Panc1 (cell line): ENCODE results near the gene DUOX1. TPM values are rescaled to one million over a fixed set of nuclear protein-coding genes. Genes with fewer than 3 reads are reported as not detected.

ENCODE experiments used
- ATAC-seq: fragments of 200-7000 bp; cut with Tn5 transposase; 2 replicates; pipeline ENCODE4 v1.9.1; 2020; ENCODE audit warnings: mild to moderate bottlenecking, moderate library complexity
- BruUV-seq: library from RNA; stranded (reverse); fragments of 400-500 nt; replicated peaks from 2 replicates; lab custom pipeline; 2021; lab: Mats Ljungman, UMichigan
- CTCF ChIA-PET: fragments of 300-600 bp; sonication (Branson Sonifier 250); formaldehyde crosslinking; loops from one replicate; lab custom pipeline; 2022; ENCODE audit warnings: antibody characterized with exemption; lab: Charles Lee
- POLR2A ChIA-PET: fragments of 300-600 bp; sonication (Branson Sonifier 250); formaldehyde crosslinking; loops from one replicate; lab custom pipeline; 2022; ENCODE audit warnings: antibody characterized with exemption; lab: Charles Lee
- DNase-seq: peaks from one replicate; pipeline ENCODE4 v3.0.0-alpha.2; 2010; ENCODE audit warnings: low read depth, low spot score
- H3K27ac ChIP-seq: 2 replicates; pipeline ENCODE4 v1.5.1; 2011; ENCODE audit warnings: mild to moderate bottlenecking, low read length, inconsistent platforms
- H3K27me3 ChIP-seq: fragments of 200-500 bp; sonication (Bioruptor generic); 2 replicates; pipeline ENCODE4 v1.6.0; 2014; ENCODE audit warnings: low read length, inconsistent platforms; ENCODE audit not compliant: control insufficient read depth, insufficient read depth
- H3K36me3 ChIP-seq: fragments of 200-500 bp; sonication (Bioruptor generic); 2 replicates; pipeline ENCODE4 v1.5.1; 2014; ENCODE audit warnings: inconsistent platforms, mild to moderate bottlenecking, low read length, moderate library complexity; ENCODE audit not compliant: control insufficient read depth, insufficient read depth
- H3K4me1 ChIP-seq: 2 replicates; pipeline ENCODE4 v1.5.1; 2011; ENCODE audit warnings: inconsistent platforms, mild to moderate bottlenecking, low read length, moderate library complexity; ENCODE audit not compliant: control insufficient read depth, insufficient read depth
- H3K4me3 ChIP-seq, 2 experiments: 2 replicates each; pipeline ENCODE4 v1.5.1; 2011 to 2012; ENCODE audit warnings: low read depth in 2 of 2, low read length in 2 of 2, mild to moderate bottlenecking in 2 of 2, inconsistent platforms in 1 of 2, moderate library complexity in 1 of 2
- H3K9me3 ChIP-seq: fragments of 200-500 bp; sonication (Bioruptor generic); 2 replicates; pipeline ENCODE4 v1.5.1; 2014; ENCODE audit warnings: low read depth, mild to moderate bottlenecking, inconsistent platforms, low read length, moderate library complexity; ENCODE audit not compliant: control insufficient read depth, insufficient read depth
- POLR2AphosphoS5 ChIP-seq: IDR thresholded peaks from 2 replicates; pipeline ENCODE4 v1.6.1; 2012; ENCODE audit warnings: mild to moderate bottlenecking, low read depth, low read length, moderate library complexity
- SIN3A ChIP-seq: IDR thresholded peaks from 2 replicates; pipeline ENCODE4 v1.6.1; 2012; ENCODE audit warnings: low read depth, mild to moderate bottlenecking, low read length, moderate library complexity, borderline replicate concordance; ENCODE audit not compliant: insufficient read depth
- TCF7L2 ChIP-seq: IDR thresholded peaks from 2 replicates; pipeline ENCODE4 v1.6.1; 2011; ENCODE audit warnings: mild to moderate bottlenecking, low read depth, low read length, inconsistent platforms
- in situ Hi-C: cut with HindIII; loops from 2 replicates; pipeline ENCODE4 v1.10.0; 2016; ENCODE audit warnings: low sequenced_read_pairs, low pct_unique_long_range_greater_than_20kb
- intact Hi-C: fragments of 100-400 bp; cut with micrococcal nuclease; formaldehyde crosslinking; loops from one replicate; pipeline ENCODE4 v1.10.0; 2022; ENCODE audit not compliant: unreplicated experiment
- total RNA-seq: library from RNA; stranded (reverse); gene quantifications from one replicate; pipeline ENCODE4 v1.2.1, GENCODE V29; 2021; ENCODE audit not compliant: unreplicated experiment
- TF ChIP-seq, protein P1 (sequence below), 2 experiments: IDR thresholded peaks; 2 replicates each; pipeline ENCODE4 v1.6.1; 2011 to 2012; ENCODE audit warnings: low read depth in 2 of 2, control low read depth in 1 of 2, low read length in 1 of 2, mild to moderate bottlenecking in 1 of 2, moderate library complexity in 1 of 2; ENCODE audit not compliant: insufficient read depth in 1 of 2
- TF ChIP-seq, protein P2 (sequence below): fragments of 450-650 bp; IDR thresholded peaks from 2 replicates; pipeline ENCODE4 v1.5.1; 2017; ENCODE audit warnings: mild to moderate bottlenecking

The DUOX1 gene
- total RNA-seq, 1 experiment from 2014 or later: 0.31 TPM

DNA sequence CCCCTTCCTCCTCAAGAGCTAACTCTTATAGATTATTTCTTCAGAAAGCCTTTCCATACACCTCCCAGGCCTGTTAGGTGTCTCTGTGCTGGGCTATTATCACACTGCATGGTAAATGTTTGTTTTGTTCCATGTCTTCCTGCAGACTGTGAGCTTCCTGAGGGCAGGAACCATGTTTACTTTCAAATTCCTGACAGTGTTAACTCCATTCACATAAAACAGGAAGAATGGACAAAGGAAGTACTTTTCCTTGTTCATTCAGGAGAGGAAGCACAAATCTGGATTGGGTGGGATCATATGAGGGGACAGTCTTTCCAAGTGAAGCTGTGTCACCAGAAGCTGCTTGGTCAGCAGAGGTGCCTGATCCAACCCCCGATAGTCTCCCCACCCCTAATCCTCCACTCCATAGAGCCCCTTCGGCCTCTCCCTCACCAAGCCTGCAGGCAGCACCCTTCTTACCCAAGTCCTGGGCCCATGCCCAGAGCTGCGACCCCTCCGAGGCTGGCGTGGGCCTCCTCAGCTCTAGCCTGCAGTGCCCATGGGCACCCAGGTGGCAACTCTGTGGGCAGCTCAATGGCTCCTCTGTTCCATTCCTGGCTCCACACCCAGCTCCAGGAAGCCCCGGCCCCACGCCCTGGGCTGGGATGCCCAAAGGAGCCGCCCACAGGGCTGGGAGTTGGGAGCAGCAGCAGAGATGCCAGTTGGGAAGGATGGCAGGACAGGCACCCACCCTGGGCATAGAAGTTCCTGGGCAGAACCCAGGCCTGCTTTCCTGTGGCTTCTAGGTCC, 51.0 kb downstream of the DUOX1 start:
- in situ Hi-C loops: no loop called here
- no TSS peak for BruUV-seq
- POLR2A ChIA-PET: interaction anchor here (0.5 to 1.1 kb wide), 3 partner anchors 13 to 1628 kb away, joined by 3 to 5 read pairs (median 3); no protein-coding TSS in a partner anchor
- ATAC-seq (no peak), DNase-seq (no peak)
- Histone ChIP-seq H3K27ac (no peak overlapping the region), H3K4me1 (no peaks in the 10 kb centered on the region), H3K4me3 (no peak overlapping the region), H3K36me3 (no peaks in the 10 kb centered on the region), H3K27me3 (no peaks in the 10 kb centered on the region), H3K9me3 (no peaks in the 10 kb centered on the region)
- TF ChIP-seq, protein P1, sequence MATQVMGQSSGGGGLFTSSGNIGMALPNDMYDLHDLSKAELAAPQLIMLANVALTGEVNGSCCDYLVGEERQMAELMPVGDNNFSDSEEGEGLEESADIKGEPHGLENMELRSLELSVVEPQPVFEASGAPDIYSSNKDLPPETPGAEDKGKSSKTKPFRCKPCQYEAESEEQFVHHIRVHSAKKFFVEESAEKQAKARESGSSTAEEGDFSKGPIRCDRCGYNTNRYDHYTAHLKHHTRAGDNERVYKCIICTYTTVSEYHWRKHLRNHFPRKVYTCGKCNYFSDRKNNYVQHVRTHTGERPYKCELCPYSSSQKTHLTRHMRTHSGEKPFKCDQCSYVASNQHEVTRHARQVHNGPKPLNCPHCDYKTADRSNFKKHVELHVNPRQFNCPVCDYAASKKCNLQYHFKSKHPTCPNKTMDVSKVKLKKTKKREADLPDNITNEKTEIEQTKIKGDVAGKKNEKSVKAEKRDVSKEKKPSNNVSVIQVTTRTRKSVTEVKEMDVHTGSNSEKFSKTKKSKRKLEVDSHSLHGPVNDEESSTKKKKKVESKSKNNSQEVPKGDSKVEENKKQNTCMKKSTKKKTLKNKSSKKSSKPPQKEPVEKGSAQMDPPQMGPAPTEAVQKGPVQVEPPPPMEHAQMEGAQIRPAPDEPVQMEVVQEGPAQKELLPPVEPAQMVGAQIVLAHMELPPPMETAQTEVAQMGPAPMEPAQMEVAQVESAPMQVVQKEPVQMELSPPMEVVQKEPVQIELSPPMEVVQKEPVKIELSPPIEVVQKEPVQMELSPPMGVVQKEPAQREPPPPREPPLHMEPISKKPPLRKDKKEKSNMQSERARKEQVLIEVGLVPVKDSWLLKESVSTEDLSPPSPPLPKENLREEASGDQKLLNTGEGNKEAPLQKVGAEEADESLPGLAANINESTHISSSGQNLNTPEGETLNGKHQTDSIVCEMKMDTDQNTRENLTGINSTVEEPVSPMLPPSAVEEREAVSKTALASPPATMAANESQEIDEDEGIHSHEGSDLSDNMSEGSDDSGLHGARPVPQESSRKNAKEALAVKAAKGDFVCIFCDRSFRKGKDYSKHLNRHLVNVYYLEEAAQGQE (IDR thresholded peaks at IDR 0.05; ENCODE audit: insufficient read depth in 1 of 2, low read depth in 2 of 2, low read length in 1 of 2): no peak
- TF ChIP-seq SIN3A (no peak), TCF7L2 (no peak), POLR2AphosphoS5 (no peak)
- TF ChIP-seq, protein P2, sequence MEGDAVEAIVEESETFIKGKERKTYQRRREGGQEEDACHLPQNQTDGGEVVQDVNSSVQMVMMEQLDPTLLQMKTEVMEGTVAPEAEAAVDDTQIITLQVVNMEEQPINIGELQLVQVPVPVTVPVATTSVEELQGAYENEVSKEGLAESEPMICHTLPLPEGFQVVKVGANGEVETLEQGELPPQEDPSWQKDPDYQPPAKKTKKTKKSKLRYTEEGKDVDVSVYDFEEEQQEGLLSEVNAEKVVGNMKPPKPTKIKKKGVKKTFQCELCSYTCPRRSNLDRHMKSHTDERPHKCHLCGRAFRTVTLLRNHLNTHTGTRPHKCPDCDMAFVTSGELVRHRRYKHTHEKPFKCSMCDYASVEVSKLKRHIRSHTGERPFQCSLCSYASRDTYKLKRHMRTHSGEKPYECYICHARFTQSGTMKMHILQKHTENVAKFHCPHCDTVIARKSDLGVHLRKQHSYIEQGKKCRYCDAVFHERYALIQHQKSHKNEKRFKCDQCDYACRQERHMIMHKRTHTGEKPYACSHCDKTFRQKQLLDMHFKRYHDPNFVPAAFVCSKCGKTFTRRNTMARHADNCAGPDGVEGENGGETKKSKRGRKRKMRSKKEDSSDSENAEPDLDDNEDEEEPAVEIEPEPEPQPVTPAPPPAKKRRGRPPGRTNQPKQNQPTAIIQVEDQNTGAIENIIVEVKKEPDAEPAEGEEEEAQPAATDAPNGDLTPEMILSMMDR: no peak
- CTCF ChIA-PET: interaction anchor here (0.5 to 0.9 kb wide), 2 partner anchors 18 to 477 kb away, joined by 4 read pairs; no protein-coding TSS in a partner anchor
- intact Hi-C loops: no loop called here

DNA sequence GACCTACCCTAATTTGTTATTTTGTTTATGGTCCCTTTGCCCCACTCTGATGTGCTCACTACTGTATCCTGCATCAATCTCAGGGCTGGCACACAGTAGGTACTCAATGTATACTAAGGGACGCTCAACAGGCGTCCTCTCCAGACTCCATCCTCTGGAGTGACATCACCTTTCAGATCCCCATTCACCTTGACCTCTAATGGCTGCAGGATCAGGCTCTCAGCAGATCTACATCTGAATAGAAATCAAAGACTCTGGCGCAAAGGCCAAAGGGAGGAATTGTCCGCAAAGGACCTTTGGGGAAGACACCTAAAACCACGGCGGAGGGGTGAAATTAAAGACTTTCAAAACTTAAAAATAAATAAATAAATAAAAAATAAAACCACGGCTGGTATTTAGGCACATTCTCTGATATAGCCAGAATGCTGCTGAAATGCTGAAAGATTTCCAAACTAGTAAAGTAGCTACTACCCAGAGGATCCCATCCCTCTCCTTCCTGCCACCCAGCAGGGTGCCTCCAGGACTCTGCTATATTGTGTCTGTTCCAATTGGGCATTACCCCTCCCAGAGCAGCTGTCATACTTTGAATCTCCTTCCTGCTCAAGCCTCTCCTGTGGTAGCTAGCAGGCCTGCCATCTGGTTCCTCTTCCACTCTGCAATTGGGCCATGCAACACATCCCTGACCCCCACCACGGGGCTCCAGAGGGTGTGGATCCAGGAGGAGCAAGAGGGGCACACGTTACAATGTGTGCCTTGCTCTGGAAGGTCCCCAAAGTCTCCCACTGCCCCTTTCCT, 51.9 kb downstream of the DUOX1 start:
- Histone ChIP-seq H3K27me3 (no peaks in the 10 kb centered on the region), H3K9me3 (no peaks in the 10 kb centered on the region), H3K4me1 (no peaks in the 10 kb centered on the region; the same call in 1 of the 2 replicates), H3K4me3 (no peak overlapping the region), H3K27ac (no peak overlapping the region), H3K36me3 (no peaks in the 10 kb centered on the region)
- TF ChIP-seq, protein P2: no peak
- TF ChIP-seq POLR2AphosphoS5 (no peak), TCF7L2 (no peak), SIN3A (no peak)
- TF ChIP-seq, protein P1 (IDR thresholded peaks at IDR 0.05; ENCODE audit: insufficient read depth in 1 of 2, low read depth in 2 of 2, low read length in 1 of 2): no peak
- BruUV-seq: no TSS peak
- ATAC-seq: no peak
- DNase-seq: no peak
- intact Hi-C loops (no loop called here), in situ Hi-C loops (no loop called here)
- POLR2A ChIA-PET: interaction anchor here (1.1 kb wide), 1 partner anchor 14 kb away, joined by 3 read pairs; no protein-coding TSS in a partner anchor
- CTCF ChIA-PET: interaction anchor here (0.5 kb wide), 1 partner anchor 477 kb away, joined by 4 read pairs; no protein-coding TSS in a partner anchor
